ENCODE results near the gene ACTR1A.

DNA sequence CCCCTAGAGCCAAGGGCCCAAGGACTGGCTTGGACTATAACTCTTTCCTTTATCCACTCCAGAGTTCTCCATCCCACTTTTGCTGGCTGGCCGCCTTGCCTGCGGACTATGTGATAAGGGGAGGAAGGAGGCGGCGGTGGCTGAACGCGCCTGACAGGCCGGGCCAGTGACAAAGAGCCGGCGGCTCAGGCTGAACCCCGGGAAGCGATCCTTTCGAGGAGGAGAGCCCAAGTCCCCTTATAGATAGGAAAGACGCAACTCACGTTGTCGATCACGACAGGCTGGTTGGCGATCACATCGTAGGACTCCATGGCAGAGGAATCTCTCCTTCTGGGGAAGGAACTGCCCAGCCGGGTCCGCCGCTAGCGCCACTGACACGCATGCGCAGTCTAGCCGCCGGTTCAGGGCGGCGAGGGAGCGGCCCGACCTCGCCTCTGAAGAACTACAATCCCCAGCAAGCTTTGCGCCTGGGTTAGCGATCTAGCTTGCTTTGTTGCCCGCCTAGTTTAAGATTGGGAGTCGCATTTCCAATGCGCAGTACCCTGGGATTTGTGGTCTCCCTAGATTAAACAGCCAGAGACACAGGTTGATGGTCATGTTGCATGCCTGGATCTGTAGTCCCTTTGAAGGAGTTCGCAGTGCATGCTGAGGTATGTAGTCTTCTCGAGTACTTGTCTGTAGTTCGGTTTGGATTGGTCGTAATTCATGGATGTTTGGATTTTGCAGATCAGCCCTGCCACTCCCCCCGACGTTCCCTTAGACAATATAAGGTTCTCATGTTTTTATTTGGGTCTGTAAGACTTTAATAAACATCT, at the start of gene ACTR1A:
- TF ChIP-seq, protein P1, sequence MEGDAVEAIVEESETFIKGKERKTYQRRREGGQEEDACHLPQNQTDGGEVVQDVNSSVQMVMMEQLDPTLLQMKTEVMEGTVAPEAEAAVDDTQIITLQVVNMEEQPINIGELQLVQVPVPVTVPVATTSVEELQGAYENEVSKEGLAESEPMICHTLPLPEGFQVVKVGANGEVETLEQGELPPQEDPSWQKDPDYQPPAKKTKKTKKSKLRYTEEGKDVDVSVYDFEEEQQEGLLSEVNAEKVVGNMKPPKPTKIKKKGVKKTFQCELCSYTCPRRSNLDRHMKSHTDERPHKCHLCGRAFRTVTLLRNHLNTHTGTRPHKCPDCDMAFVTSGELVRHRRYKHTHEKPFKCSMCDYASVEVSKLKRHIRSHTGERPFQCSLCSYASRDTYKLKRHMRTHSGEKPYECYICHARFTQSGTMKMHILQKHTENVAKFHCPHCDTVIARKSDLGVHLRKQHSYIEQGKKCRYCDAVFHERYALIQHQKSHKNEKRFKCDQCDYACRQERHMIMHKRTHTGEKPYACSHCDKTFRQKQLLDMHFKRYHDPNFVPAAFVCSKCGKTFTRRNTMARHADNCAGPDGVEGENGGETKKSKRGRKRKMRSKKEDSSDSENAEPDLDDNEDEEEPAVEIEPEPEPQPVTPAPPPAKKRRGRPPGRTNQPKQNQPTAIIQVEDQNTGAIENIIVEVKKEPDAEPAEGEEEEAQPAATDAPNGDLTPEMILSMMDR (conservative IDR thresholded peaks at IDR 0.05; ENCODE audit: low read length): no peak
- TF ChIP-seq EZH2phosphoT487 (IDR thresholded peaks at IDR 0.05; ENCODE audit: borderline replicate concordance, low read depth, low read length): no peak
